Motor neuron (in vitro differentiated cells): ENCODE results near the gene STATH. TPM values are rescaled to one million over a fixed set of nuclear protein-coding genes. Genes with fewer than 3 reads are reported as not detected.

Experiments used
- ATAC-seq, 8 experiments: fragments of 200-7000 bp; cut with Tn5 transposase; replicated peaks in 6 of 8; 2 replicates each; pipeline ENCODE4 v1.8.0; 2021; ENCODE audit warnings: mild to moderate bottlenecking in 8 of 8, moderate library complexity in 8 of 8
- H3K27ac ChIP-seq, 2 donors: fragments of 250-450 bp; sonication (Bioruptor Pico); 2 replicates each; pipeline ENCODE4 v1.9.0; 2021; ENCODE audit warnings: antibody characterized with exemption in 2 of 2, mild to moderate bottlenecking in 2 of 2, moderate library complexity in 1 of 2
- H3K4me1 ChIP-seq, 2 donors: fragments of 250-450 bp; sonication (Bioruptor Pico); replicated peaks in 1 of 2; 2 replicates each; pipeline ENCODE4 v1.6.1; 2021; ENCODE audit warnings: antibody characterized with exemption in 2 of 2, mild to moderate bottlenecking in 2 of 2, moderate library complexity in 1 of 2
- H3K4me3 ChIP-seq, 5 donors: fragments of 250-450 bp; sonication (Bioruptor Pico); 2 replicates each; pipeline ENCODE4 v1.9.0; 2021; ENCODE audit warnings: antibody characterized with exemption in 5 of 5, mild to moderate bottlenecking in 5 of 5, moderate library complexity in 4 of 5
- WGBS, 10 experiments: fragments of 450-650 bp; shearing (Covaris generic); methylation state at CpG; one replicate each; pipeline ENCODE4 v1.0.0; 2022; 5-methylcytosine and 5-hydroxymethylcytosine counted together
- in situ Hi-C, 9 experiments: fragments of 400-800 bp; cut with MboI; loops; one replicate each; pipeline ENCODE4 v1.15.0; 2021; ENCODE audit warnings: low sequenced_read_pairs in 9 of 9, low pct_unique_long_range_greater_than_20kb in 2 of 9; ENCODE audit not compliant: unreplicated experiment in 9 of 9
- total RNA-seq, 8 experiments: library from RNA; unstranded; fragments of 300-600 nt; gene quantifications; 2 replicates each; pipeline versions ENCODE4 v1.2.3 to v1.2.4, GENCODE V29; 2022

Gene STATH, protein sequence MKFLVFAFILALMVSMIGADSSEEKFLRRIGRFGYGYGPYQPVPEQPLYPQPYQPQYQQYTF
- not detected for total RNA-seq

DNA sequence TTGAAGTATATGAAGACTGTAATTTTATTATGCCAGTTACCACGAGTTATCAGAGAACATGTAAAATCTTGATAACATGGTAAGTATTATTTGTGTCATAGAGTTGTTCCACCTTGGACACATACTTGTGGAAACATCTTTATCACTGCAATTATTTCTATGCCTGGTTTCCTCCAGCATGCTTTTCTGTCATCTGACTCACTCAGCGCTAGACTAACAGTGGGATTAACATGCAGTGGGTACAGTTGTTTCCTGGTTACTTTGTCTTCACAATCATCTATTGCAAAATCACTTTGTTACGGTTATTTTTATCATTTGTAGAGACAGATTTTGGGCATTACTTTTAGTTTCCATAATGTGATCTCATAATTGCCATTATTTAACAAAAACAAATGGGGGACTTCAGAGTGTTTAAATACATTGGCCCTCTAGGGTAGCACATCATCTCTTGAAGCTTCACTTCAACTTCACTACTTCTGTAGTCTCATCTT is at the start of gene STATH:
Gene STATH, plus strand, starts transcription at position 441 of the 491 bp plus-strand sequence. CDS start 2,472 bp downstream, outside the sequence.
- no peaks in the 10 kb centered on the region for H3K4me1 ChIP-seq
- no peak within 1 kb of the TSS for H3K27ac ChIP-seq
- WGBS, 10 experiments, result 0 to 100% (median 78%) methylated on average over 1 to 3 of the region's 3 CpGs
- no peak for ATAC-seq
- H3K4me3 ChIP-seq, result no peak within 1 kb of the TSS
- in situ Hi-C loops, result no loop called here

DNA sequence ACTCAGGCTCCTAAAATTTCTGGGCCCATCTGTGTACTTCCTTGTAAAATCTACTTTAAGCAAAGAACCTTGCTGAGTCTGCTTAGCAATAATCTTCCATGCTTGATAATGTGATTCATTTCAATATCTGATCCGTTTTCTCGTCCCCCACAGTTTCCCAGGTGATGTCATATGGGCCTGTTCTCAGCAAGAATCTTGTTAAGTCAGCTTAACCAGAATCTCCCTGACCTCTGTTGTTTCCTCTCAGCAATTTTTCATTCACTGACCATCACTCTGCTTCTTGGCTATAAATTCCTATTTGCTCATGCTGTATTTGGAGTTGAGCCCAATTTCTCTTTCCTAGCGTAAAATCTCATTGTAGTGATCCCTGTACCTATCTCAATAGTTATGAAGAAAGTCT is 44.2 kb upstream of the STATH start:
- 10 to 100% (median 62%) methylated on average over 2 to 3 of the region's 3 CpGs; no CpG with 5 or more reads in 1 of the 10 experiments for WGBS, 10 experiments
- peak in 3 of 8 experiments; percentile 25 to 57 (median 30) for ATAC-seq
- Histone ChIP-seq H3K4me3 (no peak overlapping the region), H3K27ac (no peak overlapping the region), H3K4me1 (no peaks in the 10 kb centered on the region)
- in situ Hi-C loops, result no loop called here

DNA sequence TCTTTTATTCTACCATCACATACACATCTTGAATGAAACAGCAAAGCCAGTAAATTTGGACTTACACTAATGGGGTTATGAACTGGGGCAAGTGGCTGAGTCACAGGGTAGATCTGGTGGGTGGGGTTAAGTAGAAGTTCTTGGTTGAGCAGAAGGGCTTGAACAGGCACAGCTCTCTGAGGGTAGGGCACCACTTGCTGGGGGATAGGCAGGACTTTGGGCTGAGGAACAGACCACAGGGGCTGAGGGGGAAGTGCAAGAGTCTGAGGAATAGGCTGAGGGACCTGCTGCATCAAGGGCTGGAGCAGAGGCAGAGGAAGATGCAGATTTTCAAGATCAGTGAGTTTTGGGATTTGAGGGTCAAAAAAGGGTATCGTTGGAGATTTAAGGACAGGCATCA is 38.6 kb upstream of the STATH start:
- H3K27ac ChIP-seq, result no peak overlapping the region
- peak in 1 of 8 experiments; percentile 24 for ATAC-seq
- in situ Hi-C loops, result no loop called here

DNA sequence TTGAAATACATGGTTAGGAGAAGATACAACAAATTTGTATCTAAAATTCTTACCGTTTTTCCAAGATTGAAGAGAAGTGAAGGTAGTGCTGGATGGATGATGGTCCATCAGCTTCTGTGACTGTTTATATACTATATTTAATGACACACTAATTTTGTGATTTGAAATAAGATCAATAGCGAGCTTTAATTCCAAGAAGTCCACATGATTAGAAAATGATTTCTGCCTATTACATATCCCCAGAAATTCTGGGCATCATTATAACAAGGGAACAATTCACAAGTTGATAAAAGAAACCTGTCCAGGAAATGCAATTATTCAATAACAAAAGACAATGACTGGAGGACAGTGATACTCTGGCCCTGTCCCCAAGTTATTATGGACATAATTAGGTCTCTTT is 30.1 kb upstream of the STATH start, which contains the start of gene CSN2:
Gene CSN2, minus strand, starts transcription at position 101 of the 400 bp plus-strand sequence. CDS start 4,733 bp downstream, outside the sequence.
- in situ Hi-C loops, result no loop called here
- no peak for ATAC-seq
- H3K27ac ChIP-seq, result no peak within 1 kb of the TSS
- no peak within 1 kb of the TSS for H3K4me3 ChIP-seq
- H3K4me1 ChIP-seq, result no peaks in the 10 kb centered on the region
- WGBS, 10 experiments, result 0 to 100% (median 57%) methylated on average over 1 to 2 of the region's 2 CpGs; no CpG with 5 or more reads in 2 of the 10 experiments

More for the DNA sequence above, 38.6 kb upstream of the STATH start:
- H3K4me3 ChIP-seq, result no peak overlapping the region
- WGBS, 10 experiments, result 83 to 100% (median 89%) methylated on average over 1 of the region's 1 CpG; no CpG with 5 or more reads in 7 of the 10 experiments
- H3K4me1 ChIP-seq, result no peaks in the 10 kb centered on the region

DNA sequence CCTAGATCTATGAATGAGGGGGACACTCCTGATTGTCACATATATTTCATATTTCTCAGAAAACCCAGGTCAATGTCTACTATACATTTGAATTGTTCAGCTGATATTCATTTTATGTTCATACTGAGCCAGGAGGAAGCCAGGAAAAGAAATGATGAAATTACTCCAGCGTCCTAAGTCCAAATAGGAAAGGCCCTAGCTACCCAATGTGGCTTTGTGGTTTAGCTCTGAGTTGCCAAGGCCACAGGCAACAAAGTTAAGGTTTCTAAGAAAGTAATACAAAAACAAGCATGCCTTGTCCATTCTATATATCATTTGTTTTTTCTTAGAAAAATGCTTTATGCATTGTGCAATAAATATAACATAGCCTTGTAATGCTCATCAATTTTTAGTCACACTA is 25.7 kb upstream of the STATH start:
- WGBS, 10 experiments, result 0 to 86% (median 63%) methylated on average over 1 of the region's 1 CpG; no CpG with 5 or more reads in 4 of the 10 experiments
- no peak for ATAC-seq
- Histone ChIP-seq H3K4me3 (no peak overlapping the region), H3K27ac (no peak overlapping the region), H3K4me1 (no peaks in the 10 kb centered on the region)
- in situ Hi-C loops, result no loop called here

DNA sequence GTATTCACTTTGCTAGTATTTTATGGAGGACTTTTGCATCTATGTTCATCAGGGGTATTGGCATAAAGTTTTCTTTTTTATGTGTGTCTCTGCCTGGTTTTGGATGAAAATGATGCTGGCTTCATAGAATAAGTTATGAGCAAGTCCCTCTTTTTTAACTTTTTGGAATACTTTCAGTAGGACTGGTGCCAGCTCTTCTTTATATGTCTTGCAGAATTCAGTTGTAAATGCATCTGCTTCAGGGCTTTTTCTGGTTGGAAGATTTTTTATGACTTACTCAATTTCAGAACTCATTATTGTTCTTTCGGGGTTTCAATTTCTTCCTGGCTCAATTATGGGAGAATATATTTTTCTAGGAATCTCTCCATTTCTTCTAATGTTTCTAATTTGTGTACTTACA is 21.1 kb upstream of the STATH start:
- no peak overlapping the region for H3K4me3 ChIP-seq
- in situ Hi-C loops, result no loop called here
- 0 to 100% (median 83%) methylated on average over 1 of the region's 1 CpG; no CpG with 5 or more reads in 3 of the 10 experiments for WGBS, 10 experiments
- no peaks in the 10 kb centered on the region for H3K4me1 ChIP-seq
- ATAC-seq, result no peak
- H3K27ac ChIP-seq, result no peak overlapping the region

DNA sequence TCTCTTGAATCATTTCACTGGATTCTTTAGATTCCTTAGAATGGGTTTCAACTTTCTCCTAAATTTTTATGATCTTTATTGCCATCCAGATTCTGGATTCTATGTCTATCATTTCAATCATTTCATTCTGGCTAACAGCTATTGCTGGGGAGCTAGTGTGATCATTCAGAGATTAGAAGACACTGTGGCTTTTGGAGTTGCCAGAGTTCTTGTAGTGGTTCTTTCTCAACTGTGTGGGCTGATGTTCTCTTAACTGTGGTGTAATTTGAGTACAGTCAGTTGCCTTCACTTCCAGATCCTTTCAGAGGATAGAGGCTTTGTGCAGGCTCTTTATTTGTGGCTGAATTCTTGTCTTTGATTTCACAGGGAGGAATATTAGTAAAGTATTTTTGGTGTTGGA is 18.2 kb upstream of the STATH start:
- no peaks in the 10 kb centered on the region for H3K4me1 ChIP-seq
- ATAC-seq, result no peak
- H3K27ac ChIP-seq, result no peak overlapping the region
- H3K4me3 ChIP-seq, result no peak overlapping the region
- in situ Hi-C loops, result no loop called here

DNA sequence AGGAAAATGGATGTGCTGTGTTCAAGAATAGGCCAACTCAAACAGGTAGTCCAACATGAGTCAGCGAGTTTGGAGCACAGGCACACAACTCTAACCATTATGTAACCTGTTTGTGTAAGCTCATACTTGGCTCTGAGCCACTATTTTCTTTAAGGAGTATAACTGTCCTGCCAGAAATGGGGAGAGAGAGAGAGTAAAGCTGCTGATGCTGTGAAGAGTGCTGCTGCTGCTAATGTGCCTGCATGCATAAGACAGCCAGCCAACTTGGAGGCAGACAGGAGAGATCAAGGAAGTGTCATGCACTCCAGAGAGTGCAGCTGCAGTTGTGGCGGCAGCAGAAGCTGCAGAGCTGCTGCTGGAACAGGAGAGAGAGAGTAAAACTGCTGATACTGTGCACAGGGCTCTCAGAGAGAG is 11.7 kb upstream of the STATH start:
- WGBS, 10 experiments, result 20 to 65% (median 47%) methylated on average over 1 to 2 of the region's 2 CpGs; no CpG with 5 or more reads in 4 of the 10 experiments
- Histone ChIP-seq H3K27ac (no peak overlapping the region), H3K4me1 (no peaks in the 10 kb centered on the region), H3K4me3 (no peak overlapping the region)
- peak; percentile 36 to 95 (median 70) for ATAC-seq
- in situ Hi-C loops, result no loop called here

DNA sequence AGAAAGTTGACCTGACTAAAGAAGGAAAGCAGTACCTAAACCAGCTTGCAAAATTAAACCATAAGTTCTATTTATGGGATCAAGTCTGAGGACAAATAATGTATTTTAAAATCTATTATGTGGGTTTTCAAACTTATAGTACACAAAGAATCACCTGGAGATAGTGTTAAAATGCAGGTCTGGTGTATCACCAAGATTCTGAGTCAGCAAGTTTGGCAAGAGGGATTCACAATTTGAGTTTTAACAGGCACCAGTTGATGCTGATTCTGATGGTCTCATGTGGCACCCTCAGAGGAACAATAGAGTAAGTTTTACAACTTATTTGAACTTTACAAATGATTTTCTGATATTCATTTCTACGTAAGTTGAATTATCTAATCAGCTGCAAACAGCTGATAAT is 9.1 kb upstream of the STATH start:
- WGBS, 10 experiments, result 22 to 94% (median 75%) methylated on average over 1 of the region's 1 CpG; no CpG with 5 or more reads in 1 of the 10 experiments
- in situ Hi-C loops, result no loop called here
- no peak for ATAC-seq
- H3K27ac ChIP-seq, result no peak overlapping the region
- no peaks in the 10 kb centered on the region for H3K4me1 ChIP-seq
- H3K4me3 ChIP-seq, result no peak overlapping the region

DNA sequence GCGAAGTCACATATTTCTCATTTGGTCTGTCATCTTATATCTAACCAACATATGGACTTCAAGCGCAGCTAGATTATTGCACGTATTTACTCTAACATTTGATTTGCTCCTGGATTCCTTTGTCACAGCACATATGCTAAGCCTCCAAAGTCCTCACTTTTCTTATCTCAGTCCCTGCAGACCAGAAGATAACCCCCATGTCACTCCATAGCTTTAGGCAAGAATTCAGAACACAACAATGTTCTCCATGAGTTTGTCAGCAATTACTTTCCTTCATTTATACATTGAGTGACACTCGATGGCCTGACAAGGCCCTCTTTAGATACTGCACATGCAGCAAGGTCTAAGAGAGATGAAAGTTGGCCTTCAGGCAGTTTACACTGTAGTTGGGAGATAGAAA is 4.8 kb upstream of the STATH start:
- no peak for ATAC-seq
- no peak overlapping the region for H3K4me3 ChIP-seq
- H3K4me1 ChIP-seq, result no peaks in the 10 kb centered on the region
- in situ Hi-C loops, result no loop called here
- 61 to 100% (median 88%) methylated on average over 1 to 4 of the region's 4 CpGs for WGBS, 10 experiments
- H3K27ac ChIP-seq, result no peak overlapping the region

DNA sequence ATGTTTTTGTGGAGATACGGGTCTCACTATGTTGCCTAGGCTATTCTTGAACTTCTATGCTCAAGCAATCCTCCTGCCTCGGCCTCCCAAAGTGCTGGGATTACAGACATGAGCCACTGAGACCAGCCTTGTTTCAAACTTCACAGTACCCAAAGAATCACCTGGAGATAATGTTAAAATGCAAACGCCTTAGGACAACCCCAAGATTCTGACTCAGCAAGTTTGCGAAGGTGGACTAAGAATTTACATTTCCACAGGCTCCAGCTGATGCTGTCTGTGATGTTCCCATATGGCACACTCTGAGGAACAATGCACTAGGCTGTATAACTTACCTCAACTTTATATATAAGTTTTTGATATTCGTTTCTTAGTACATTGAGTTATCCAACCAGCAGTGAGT is 984 bp upstream of the STATH start:
- Histone ChIP-seq H3K4me1 (no peaks in the 10 kb centered on the region), H3K27ac (no peak overlapping the region), H3K4me3 (no peak overlapping the region)
- in situ Hi-C loops, result no loop called here
- WGBS, 10 experiments, result 12 to 90% (median 60%) methylated on average over 1 to 5 of the region's 5 CpGs; no CpG with 5 or more reads in 1 of the 10 experiments
- no peak for ATAC-seq

DNA sequence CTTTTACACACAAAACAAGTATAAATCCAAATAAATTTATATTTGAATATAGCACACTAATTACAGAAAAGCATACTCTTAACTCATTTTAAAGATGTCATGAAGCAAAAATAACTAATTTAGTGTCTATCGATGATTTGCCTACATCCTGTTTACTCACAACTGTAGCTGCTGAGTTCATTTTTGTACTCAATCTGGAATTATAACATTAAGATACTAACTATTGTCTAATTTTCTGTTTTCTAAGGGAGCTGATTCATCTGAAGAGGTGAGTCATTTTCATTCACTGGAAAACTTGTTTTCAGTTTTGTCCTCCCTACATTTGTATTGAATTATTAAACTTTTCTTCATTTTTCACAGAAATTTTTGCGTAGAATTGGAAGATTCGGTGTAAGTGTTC is 3.7 kb downstream of the STATH start:
- in situ Hi-C loops, result no loop called here
- ATAC-seq, result peak in 1 of 8 experiments; percentile 18
- Histone ChIP-seq H3K4me3 (no peak overlapping the region), H3K4me1 (no peaks in the 10 kb centered on the region), H3K27ac (no peak overlapping the region)
- 0 to 100% (median 80%) methylated on average over 1 to 3 of the region's 3 CpGs for WGBS, 10 experiments

DNA sequence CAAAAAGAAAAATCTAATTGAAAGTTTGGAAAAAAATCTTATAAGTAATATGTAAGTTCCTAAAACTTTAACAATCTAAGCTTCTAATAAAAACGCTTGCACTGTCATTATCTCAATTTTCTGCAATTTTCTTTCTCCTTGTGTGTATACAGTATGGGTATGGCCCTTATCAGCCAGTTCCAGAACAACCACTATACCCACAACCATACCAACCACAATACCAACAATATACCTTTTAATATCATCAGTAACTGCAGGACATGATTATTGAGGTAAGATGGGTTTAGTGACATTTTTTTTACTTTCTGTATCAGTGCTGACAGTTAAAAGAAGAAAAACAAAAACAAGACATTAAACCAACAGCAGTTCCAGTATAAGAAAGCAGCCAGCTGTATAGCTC is 4.9 kb downstream of the STATH start:
- no peak overlapping the region for H3K4me3 ChIP-seq
- in situ Hi-C loops, result no loop called here
- no peaks in the 10 kb centered on the region for H3K4me1 ChIP-seq
- no peak overlapping the region for H3K27ac ChIP-seq
- WGBS, 10 experiments, result 14 to 100% (median 67%) methylated on average over 1 of the region's 1 CpG; no CpG with 5 or more reads in 1 of the 10 experiments
- ATAC-seq, result no peak

DNA sequence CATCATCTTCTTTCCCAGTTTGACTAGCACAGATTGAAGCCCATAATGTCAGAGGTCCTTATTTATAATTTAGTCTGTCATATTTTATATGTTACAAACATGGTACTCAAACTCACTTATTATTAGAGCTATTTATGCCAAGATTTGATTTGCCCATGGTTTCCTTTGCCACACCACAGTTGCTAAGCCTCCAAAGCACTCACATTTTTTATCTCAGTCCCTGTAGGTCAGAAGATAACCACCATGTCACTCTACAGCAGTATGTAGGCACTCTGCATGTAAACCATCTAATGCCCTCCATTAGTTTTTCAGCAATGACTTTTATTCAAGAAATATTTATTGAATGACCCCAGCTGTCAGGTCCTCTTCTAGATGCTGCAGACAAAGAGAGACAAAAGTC is 6.7 kb downstream of the STATH start:
- Histone ChIP-seq H3K27ac (no peak overlapping the region), H3K4me3 (no peak overlapping the region)

More for the DNA sequence above, 6.7 kb downstream of the STATH start:
- ATAC-seq, result peak in 3 of 8 experiments; percentile 31 to 59 (median 39)
- H3K4me1 ChIP-seq, result no peaks in the 10 kb centered on the region
- in situ Hi-C loops, result no loop called here
